Spleen (tissue), 11 donors: Measurements from ENCODE around the gene ALDH1B1. TPM values are rescaled to one million over a fixed set of nuclear protein-coding genes. Genes with fewer than 3 reads are reported as not detected.
"Not testable (repeated sequence)": the region's sequence is repeated elsewhere in the genome, so short reads cannot be mapped to it uniquely, and the experiment has no call there.

ENCODE experiments used
- DNase-seq: peaks from one replicate; pipeline ENCODE4 v3.0.0-alpha.2; 2020
- H3K27ac ChIP-seq, 8 donors: fragments of 200-600 bp; sonication (generic) in 7 of 8; 1 replicate in 4 of 8; 2 replicates in 4 of 8; pipeline versions ENCODE4 v1.5.0 to v1.8.0; 2016 to 2021; ENCODE audit warnings: inconsistent platforms in 4 of 8, mild to moderate bottlenecking in 4 of 8, moderate library complexity in 1 of 8
- H3K27me3 ChIP-seq, 7 donors: fragments of 200-600 bp; sonication (generic) in 6 of 7; replicated peaks in 1 of 7; 1 replicate in 4 of 7; 2 replicates in 3 of 7; pipeline versions ENCODE4 v1.5.0 to v1.8.0; 2016 to 2021; ENCODE audit warnings: inconsistent platforms in 3 of 7, mild to moderate bottlenecking in 1 of 7
- H3K36me3 ChIP-seq, 6 donors: fragments of 200-600 bp; sonication (generic) in 5 of 6; 1 replicate in 4 of 6; 2 replicates in 2 of 6; pipeline versions ENCODE4 v1.5.0 to v1.8.0; 2016 to 2021; ENCODE audit warnings: inconsistent platforms in 2 of 6
- H3K4me1 ChIP-seq, 6 donors: fragments of 200-600 bp; sonication (generic) in 5 of 6; 1 replicate in 3 of 6; 2 replicates in 3 of 6; pipeline versions ENCODE4 v1.5.0 to v1.8.0; 2016 to 2021; ENCODE audit warnings: inconsistent platforms in 3 of 6
- H3K4me3 ChIP-seq, 8 donors: fragments of 200-600 bp; sonication (generic) in 7 of 8; 1 replicate in 4 of 8; 2 replicates in 4 of 8; pipeline versions ENCODE4 v1.5.0 to v1.8.0; 2016 to 2021; ENCODE audit warnings: inconsistent platforms in 4 of 8, mild to moderate bottlenecking in 4 of 8, moderate library complexity in 2 of 8
- H3K9me3 ChIP-seq, 8 donors: fragments of 200-600 bp; sonication (generic) in 7 of 8; 1 replicate in 4 of 8; 2 replicates in 4 of 8; pipeline versions ENCODE4 v1.5.0 to v1.8.0; 2016 to 2021; ENCODE audit warnings: inconsistent platforms in 4 of 8
- POLR2A ChIP-seq, 3 donors: fragments of 450-650 bp; IDR thresholded peaks; one replicate each; pipeline ENCODE4 v1.5.1; 2017; ENCODE audit warnings: antibody characterized with exemption in 3 of 3, mild to moderate bottlenecking in 1 of 3
- POLR2AphosphoS5 ChIP-seq, 3 donors: sonication (generic); formaldehyde crosslinking; IDR thresholded peaks; one replicate each; pipeline ENCODE4 v1.5.1; 2017; ENCODE audit warnings: antibody characterized with exemption in 3 of 3
- WGBS, 5 donors: extraction: QIAGEN DNeasy Blood & Tissue Kit in 3 of 5; methylation state at CpG; one replicate each; pipeline versions ENCODE4 v1.1.5 to v1.1.7; 2013 to 2018; 5-methylcytosine and 5-hydroxymethylcytosine counted together
- intact Hi-C: fragments of 100-400 bp; cut with DNase I; formaldehyde crosslinking; loops from one replicate; pipeline ENCODE4 v1.15.0; 2023; ENCODE audit warnings: low total_unique reads
- polyA plus RNA-seq, 3 donors: library from polyadenylated mRNA; stranded (reverse); fragments of 200-250 nt; gene quantifications; one replicate each; pipeline ENCODE4 v1.2.1, GENCODE V29; 2013
- total RNA-seq, 7 donors: library from RNA; depleted of rRNA in 3 of 7; stranded (reverse); fragments of >200 nt in 3 of 7; fragmentation: NEBNext Ultra II Directional in 4 of 7; extraction: Animal tissue kit (Norgen Biotek cat#: 25700) in 4 of 7; gene quantifications; one replicate each; pipeline versions ENCODE4 v1.1.0 to v1.2.1, GENCODE V29; 2016 to 2021
- TF ChIP-seq, protein P1 (sequence below), 11 experiments: fragments of 200-600 bp in 7 of 11; fragments of 450-650 bp in 4 of 11; sonication (generic) in 4 of 11; IDR thresholded peaks in 8 of 11; conservative IDR thresholded peaks in 3 of 11; 1 replicate in 7 of 11; 2 replicates in 4 of 11; pipeline versions ENCODE4 v1.4.0 to v1.8.0; 2016 to 2021; ENCODE audit warnings: antibody characterized with exemption in 11 of 11, inconsistent platforms in 4 of 11, mild to moderate bottlenecking in 1 of 11
- donor health status: healthy with polysubstance abuse.
- donor health status: DM: no; HTN: no; CAD: no; lungs with moderate emphysema.
- donor health status: DM: no; HTN: no; CAD: no.
- donor health status: Bipolar disorder and iron deficiency.
- donor health status: healthy.
- donor health status: DM: no; HTN: no; CAD: no.
- donor health status: DM: yes; HTN: yes; CAD: no.

ALDH1B1 gene
- total and polyA plus RNA-seq, 10 donors: 4.0 to 14.7 (median 8.3) TPM

DNA sequence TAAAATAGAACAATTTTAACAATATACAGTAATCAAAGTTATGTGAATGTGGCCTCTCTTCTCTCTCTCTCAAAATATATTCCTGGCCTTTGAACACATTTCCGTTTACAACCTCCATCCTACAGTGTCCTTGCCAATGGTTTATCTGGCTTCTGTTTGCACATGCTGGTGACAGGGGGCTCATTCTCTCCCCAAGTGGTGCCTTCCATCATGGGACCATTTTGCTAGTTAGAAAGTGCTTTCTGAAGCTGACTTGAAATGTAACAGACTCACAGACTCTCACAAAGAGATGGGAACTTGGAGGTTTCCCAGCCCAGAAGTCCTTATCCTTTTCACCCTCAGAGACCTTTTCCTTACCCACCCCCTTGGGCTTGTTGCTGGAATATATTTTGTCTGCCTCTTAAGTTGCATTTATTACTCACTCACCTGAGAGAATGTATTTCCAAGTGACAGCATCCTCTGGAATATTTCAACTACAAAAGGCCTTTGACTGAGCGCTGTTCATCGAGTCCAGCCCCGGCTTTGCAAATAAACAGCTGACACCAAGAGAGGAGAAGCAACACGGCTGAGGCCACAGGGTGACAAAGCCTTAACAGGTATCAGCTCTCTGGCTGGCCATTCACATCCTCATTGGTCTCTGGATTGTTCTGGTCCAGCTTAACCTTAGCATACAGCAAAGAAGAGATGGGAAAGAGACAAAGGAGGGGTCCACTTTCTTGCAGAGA is 17.5 kb upstream of the ALDH1B1 start:
- no peak overlapping the region for H3K27ac ChIP-seq
- TF ChIP-seq POLR2AphosphoS5 (IDR thresholded peaks at IDR 0.05) (no peak), POLR2A (IDR thresholded peaks at IDR 0.05) (no peak)
- TF ChIP-seq, protein P1, sequence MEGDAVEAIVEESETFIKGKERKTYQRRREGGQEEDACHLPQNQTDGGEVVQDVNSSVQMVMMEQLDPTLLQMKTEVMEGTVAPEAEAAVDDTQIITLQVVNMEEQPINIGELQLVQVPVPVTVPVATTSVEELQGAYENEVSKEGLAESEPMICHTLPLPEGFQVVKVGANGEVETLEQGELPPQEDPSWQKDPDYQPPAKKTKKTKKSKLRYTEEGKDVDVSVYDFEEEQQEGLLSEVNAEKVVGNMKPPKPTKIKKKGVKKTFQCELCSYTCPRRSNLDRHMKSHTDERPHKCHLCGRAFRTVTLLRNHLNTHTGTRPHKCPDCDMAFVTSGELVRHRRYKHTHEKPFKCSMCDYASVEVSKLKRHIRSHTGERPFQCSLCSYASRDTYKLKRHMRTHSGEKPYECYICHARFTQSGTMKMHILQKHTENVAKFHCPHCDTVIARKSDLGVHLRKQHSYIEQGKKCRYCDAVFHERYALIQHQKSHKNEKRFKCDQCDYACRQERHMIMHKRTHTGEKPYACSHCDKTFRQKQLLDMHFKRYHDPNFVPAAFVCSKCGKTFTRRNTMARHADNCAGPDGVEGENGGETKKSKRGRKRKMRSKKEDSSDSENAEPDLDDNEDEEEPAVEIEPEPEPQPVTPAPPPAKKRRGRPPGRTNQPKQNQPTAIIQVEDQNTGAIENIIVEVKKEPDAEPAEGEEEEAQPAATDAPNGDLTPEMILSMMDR (IDR thresholded peaks at IDR 0.05 in 8 of 11, conservative IDR thresholded peaks at IDR 0.05 in 3 of 11): no peak
- H3K27me3 ChIP-seq: peaks cover 0 to 7% (median 0%) of the 10 kb centered on the region in 7 donors
- no peaks in the 10 kb centered on the region for H3K36me3 ChIP-seq
- no peak for DNase-seq
- whole genome bisulfite sequencing, 5 donors: 84 to 90% (median 88%) methylated on average over 5 of the region's 5 CpGs
- intact Hi-C loops: no loop called here
- H3K4me1 ChIP-seq: no peaks in the 10 kb centered on the region
- no peak overlapping the region for H3K4me3 ChIP-seq
- no peaks in the 10 kb centered on the region for H3K9me3 ChIP-seq

DNA sequence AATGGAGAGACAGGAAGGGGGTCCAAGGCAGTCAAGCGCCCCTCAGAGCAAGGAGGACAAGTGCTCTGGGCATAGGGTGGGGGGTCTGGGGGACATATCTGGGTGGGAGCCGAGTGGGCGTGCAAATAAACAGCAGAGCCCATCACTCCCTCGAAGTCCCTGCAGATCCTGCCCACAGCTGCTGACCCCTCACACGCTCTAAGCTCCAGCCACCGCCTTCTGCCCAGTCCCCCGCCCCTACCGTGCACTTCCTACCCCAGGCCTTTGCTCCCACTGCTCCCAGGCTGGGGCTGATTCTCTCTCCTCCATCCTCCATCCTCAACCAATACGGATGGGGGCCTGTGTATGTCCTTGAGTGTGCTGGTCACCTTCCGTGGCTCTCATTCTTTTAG is 16.9 kb upstream of the ALDH1B1 start:
- TF ChIP-seq POLR2AphosphoS5 (IDR thresholded peaks at IDR 0.05): no peak
- TF ChIP-seq POLR2A (IDR thresholded peaks at IDR 0.05): no peak
- TF ChIP-seq, protein P1 (IDR thresholded peaks at IDR 0.05 in 8 of 11, conservative IDR thresholded peaks at IDR 0.05 in 3 of 11): no peak
- Histone ChIP-seq H3K27ac (no peak overlapping the region), H3K9me3 (no peaks in the 10 kb centered on the region), H3K4me3 (no peak overlapping the region), H3K36me3 (no peaks in the 10 kb centered on the region), H3K27me3 (peaks cover 0 to 7% (median 0%) of the 10 kb centered on the region in 7 donors), H3K4me1 (no peaks in the 10 kb centered on the region)
- DNase-seq: no peak
- WGBS, 5 donors: 68 to 86% (median 82%) methylated on average over 10 of the region's 10 CpGs
- intact Hi-C loops: no loop called here

DNA sequence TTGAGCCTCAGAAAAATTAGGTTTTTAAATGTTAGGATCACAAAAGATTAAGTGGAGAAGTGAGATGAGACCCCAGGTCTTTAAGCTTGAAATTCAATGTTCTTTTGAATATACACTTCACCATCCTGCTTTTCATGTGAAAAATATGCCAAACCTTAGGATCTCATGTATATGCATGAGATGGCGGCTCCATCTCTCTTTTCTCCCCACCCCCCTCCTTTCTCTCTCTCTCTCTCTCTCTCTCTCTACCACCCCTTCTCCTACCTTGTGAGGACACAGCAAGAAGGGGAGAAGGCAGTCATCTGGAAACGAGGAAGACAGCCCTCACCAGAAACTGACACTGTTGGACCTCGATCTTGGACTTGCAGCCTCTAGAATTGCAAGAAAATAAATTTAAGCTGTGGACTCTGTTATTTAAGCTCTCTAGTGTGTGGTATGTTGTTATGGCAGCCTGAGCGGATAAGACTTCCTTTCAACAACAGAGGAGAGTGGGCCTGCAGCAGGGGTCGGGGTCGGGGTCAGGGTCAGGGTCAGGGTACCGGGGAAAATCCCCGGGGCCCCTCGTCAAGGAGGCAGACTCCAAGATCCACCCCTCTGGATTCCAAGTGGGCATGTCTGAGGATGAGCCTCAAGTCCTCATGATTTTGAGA is 16.4 kb upstream of the ALDH1B1 start:
- intact Hi-C loops: no loop called here
- Histone ChIP-seq H3K27ac (peak overlapping the region in 1 of 8 donors; percentile 13), H3K27me3 (peaks cover 0 to 7% (median 0%) of the 10 kb centered on the region in 7 donors), H3K9me3 (no peaks in the 10 kb centered on the region), H3K4me3 (no peak overlapping the region), H3K36me3 (no peaks in the 10 kb centered on the region), H3K4me1 (no peaks in the 10 kb centered on the region)
- TF ChIP-seq, protein P1 (IDR thresholded peaks at IDR 0.05 in 8 of 11, conservative IDR thresholded peaks at IDR 0.05 in 3 of 11): no peak
- TF ChIP-seq POLR2AphosphoS5 (IDR thresholded peaks at IDR 0.05) (no peak), POLR2A (IDR thresholded peaks at IDR 0.05) (no peak)
- WGBS, 5 donors: 58 to 73% (median 67%) methylated on average over 9 of the region's 9 CpGs
- no peak for DNase-seq

DNA sequence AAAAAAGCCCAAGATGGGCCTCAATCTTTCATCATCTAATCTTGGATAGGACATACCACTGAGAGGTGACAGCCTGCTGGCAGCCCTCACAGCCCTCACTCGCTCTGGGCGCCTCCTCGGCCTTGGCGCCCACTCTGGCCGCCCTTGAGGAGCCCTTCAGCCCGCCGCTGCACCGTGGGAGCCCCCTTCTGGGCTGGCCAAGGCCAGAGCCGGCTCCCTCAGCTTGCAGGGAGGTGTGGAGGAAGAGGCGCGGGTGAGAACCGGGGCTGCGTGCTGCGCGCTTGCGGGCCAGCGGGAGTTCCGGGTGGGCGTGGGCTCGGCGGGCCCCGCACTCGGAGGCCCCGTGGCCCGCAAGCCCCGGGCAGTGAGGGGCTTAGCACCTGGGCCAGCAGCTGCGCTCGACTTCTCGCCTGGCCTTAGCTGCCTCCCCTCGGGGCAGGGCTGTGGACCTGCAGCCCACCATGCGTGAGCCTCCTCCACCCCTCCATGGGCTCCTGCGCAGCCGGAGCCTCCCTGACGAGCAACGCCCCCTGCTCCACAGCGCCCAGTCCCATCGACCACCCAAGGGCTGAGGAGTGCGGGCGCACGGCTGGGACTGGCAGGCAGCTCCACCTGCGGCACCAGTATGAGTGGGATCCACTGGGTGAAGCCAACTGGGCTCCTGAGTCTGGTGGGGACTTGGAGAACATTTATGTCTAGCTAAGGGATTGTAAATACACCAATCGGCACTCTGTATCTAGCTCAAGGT is 15.0 kb upstream of the ALDH1B1 start:
- H3K4me3 ChIP-seq, H3K9me3 ChIP-seq, H3K36me3 ChIP-seq, H3K27me3 ChIP-seq, intact Hi-C loops, DNase-seq, H3K4me1 ChIP-seq: not testable (repeated sequence)
- 92 to 97% (median 94%) methylated on average over 16 to 42 of the region's 42 CpGs for WGBS, 5 donors
- H3K27ac ChIP-seq: peak overlapping the region in 3 of 8 donors; percentile 10 to 55 (median 35)
